ENCODE results near the gene RER1.

The RER1 gene

GRCh38 chr1:2345297-2346075 lies 46.2 kb upstream of the RER1 start:
- no peak overlapping the region for H3K4me3 ChIP-seq (ENCODE audit: control insufficient read depth, low read depth, low read length)
- DNase-seq (ENCODE audit: low read depth) = no peak
- no peak for TF ChIP-seq CTCF (conservative IDR thresholded peaks at IDR 0.05; ENCODE audit: control insufficient read depth, insufficient read depth, low read depth, low read length)

- no peak overlapping the region for H3K4me3 ChIP-seq (ENCODE audit: control insufficient read depth, low read depth, low read length)
- TF ChIP-seq CTCF (conservative IDR thresholded peaks at IDR 0.05; ENCODE audit: control insufficient read depth, insufficient read depth, low read depth, low read length) = no peak
- no peak for DNase-seq (ENCODE audit: low read depth)
Measured at GRCh38 chr1:2346691-2347408, 44.8 kb upstream of the RER1 start.

GRCh38 chr1:2347409-2347785 lies 44.2 kb upstream of the RER1 start:
- no peak for DNase-seq (ENCODE audit: low read depth)
- TF ChIP-seq CTCF (conservative IDR thresholded peaks at IDR 0.05; ENCODE audit: control insufficient read depth, insufficient read depth, low read depth, low read length) = no peak
- H3K4me3 ChIP-seq (ENCODE audit: control insufficient read depth, low read depth, low read length) = no peak overlapping the region

- no peak for TF ChIP-seq CTCF (conservative IDR thresholded peaks at IDR 0.05; ENCODE audit: control insufficient read depth, insufficient read depth, low read depth, low read length)
- H3K4me3 ChIP-seq (ENCODE audit: control insufficient read depth, low read depth, low read length) = no peak overlapping the region
- DNase-seq (ENCODE audit: low read depth) = no peak
Measured at GRCh38 chr1:2347896-2348295, 43.7 kb upstream of the RER1 start.

- no peak for DNase-seq (ENCODE audit: low read depth)
Measured at GRCh38 chr1:2348346-2349325, 43.0 kb upstream of the RER1 start.

More at GRCh38 chr1:2348346-2349325, 43.0 kb upstream of the RER1 start:
- no peak overlapping the region for H3K4me3 ChIP-seq (ENCODE audit: control insufficient read depth, low read depth, low read length)
- TF ChIP-seq CTCF (conservative IDR thresholded peaks at IDR 0.05; ENCODE audit: control insufficient read depth, insufficient read depth, low read depth, low read length) = no peak

Data from fibroblast of mammary gland (primary cell).